ENCODE results near the gene MPIG6B. TPM values are rescaled to one million over a fixed set of nuclear protein-coding genes. Genes with fewer than 3 reads are reported as not detected.

MPIG6B gene
- total RNA-seq, 2 experiments from 2014 or later: not detected

DNA sequence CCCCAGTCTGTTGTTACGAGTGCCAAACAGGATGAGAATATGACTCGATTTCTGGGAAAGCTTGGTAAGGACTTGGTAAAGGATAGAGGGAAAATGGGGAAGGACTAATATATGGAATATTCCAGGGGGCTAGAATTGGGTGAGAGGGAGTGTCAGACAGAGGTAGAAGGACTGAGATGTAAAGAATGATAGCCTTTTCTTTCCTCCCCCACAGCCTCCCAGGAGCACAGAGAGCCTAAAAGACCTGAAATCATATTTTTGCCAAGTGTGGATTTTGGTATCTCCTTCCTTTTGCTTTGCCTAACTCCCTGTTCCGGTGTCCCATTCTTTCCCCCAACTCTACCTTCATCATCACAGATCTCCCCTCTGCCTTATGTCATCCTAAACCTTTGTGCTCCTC, 19.7 kb downstream of the MPIG6B start:
- Mint-ChIP-seq H3K4me3 (no peak overlapping the region), H3K36me3 (peaks cover 54% of the 10 kb centered on the region), H3K27me3 (no peaks in the 10 kb centered on the region), H3K9me3 (no peaks in the 10 kb centered on the region), H3K27ac (no peak overlapping the region), H3K4me1 (ENCODE audit: low read depth) (peaks cover 34% of the 10 kb centered on the region)
- DNase-seq: no peak
- POLR2A ChIA-PET: no interaction called here
- CTCF ChIA-PET: interaction anchor here (1.0 kb wide), 1 partner anchor 27 kb away, joined by 3 read pairs; no protein-coding TSS in a partner anchor
- intact Hi-C loops (cut with micrococcal nuclease): no loop called here

GRCh38 chr6:31744422-31744821, 21.2 kb downstream of the MPIG6B start:
- Mint-ChIP-seq H3K9me3 (no peaks in the 10 kb centered on the region), H3K4me3 (no peak overlapping the region), H3K27me3 (no peaks in the 10 kb centered on the region), H3K27ac (no peak overlapping the region), H3K4me1 (ENCODE audit: low read depth) (peaks cover 18% of the 10 kb centered on the region), H3K36me3 (peaks cover 61% of the 10 kb centered on the region)
- no peak for DNase-seq
- POLR2A ChIA-PET: no interaction called here
- CTCF ChIA-PET: interaction anchor here (1.6 kb wide), 1 partner anchor 25 kb away, joined by 5 read pairs; no protein-coding TSS in a partner anchor
- intact Hi-C loops (cut with micrococcal nuclease): no loop called here

GRCh38 chr6:31749301-31750036, 26.3 kb downstream of the MPIG6B start:
- ChIA-PET CTCF (interaction anchor here (1.7 kb wide), 1 partner anchor 20 kb away, joined by 6 read pairs; no protein-coding TSS in a partner anchor), POLR2A (interaction anchor here (1.5 to 1.7 kb wide), 2 partner anchors 9 to 11 kb away, joined by 4 read pairs; partner anchors contain the start of gene MSH5)

GRCh38 chr6:31750411-31751022, 27.3 kb downstream of the MPIG6B start:
- Mint-ChIP-seq H3K9me3 (no peaks in the 10 kb centered on the region), H3K4me3 (no peak overlapping the region), H3K36me3 (peaks cover 29% of the 10 kb centered on the region), H3K4me1 (ENCODE audit: low read depth) (no peaks in the 10 kb centered on the region), H3K27me3 (no peaks in the 10 kb centered on the region), H3K27ac (no peak overlapping the region)
- no peak for DNase-seq
- CTCF ChIA-PET: interaction anchor here (1.7 kb wide), 1 partner anchor 19 kb away, joined by 6 read pairs; no protein-coding TSS in a partner anchor
- POLR2A ChIA-PET: interaction anchor here (1.7 kb wide), 1 partner anchor 10 kb away, joined by 4 read pairs; the partner anchor contains the start of gene MSH5
- intact Hi-C loops (cut with micrococcal nuclease): no loop called here

More at GRCh38 chr6:31749301-31750036, 26.3 kb downstream of the MPIG6B start:
- peaks cover 35% of the 10 kb centered on the region for H3K36me3 Mint-ChIP-seq
- no peak for DNase-seq
- no peak overlapping the region for H3K4me3 Mint-ChIP-seq
- intact Hi-C loops (cut with micrococcal nuclease): no loop called here
- no peaks in the 10 kb centered on the region for H3K9me3 Mint-ChIP-seq
- H3K27ac Mint-ChIP-seq: no peak overlapping the region
- no peaks in the 10 kb centered on the region for H3K27me3 Mint-ChIP-seq
- no peaks in the 10 kb centered on the region for H3K4me1 Mint-ChIP-seq (ENCODE audit: low read depth)

- Mint-ChIP-seq H3K27ac (no peak overlapping the region), H3K9me3 (no peaks in the 10 kb centered on the region), H3K36me3 (peaks cover 19% of the 10 kb centered on the region), H3K4me3 (no peak overlapping the region), H3K4me1 (ENCODE audit: low read depth) (no peaks in the 10 kb centered on the region), H3K27me3 (no peaks in the 10 kb centered on the region)
- DNase-seq: no peak
- CTCF ChIA-PET: interaction anchor here (1.0 to 1.2 kb wide), 2 partner anchors 17 to 73 kb away, joined by 5 read pairs; partner anchors contain the start of gene LY6G5C
- intact Hi-C loops (cut with micrococcal nuclease): no loop called here
- POLR2A ChIA-PET: interaction anchor here (2.3 kb wide), 1 partner anchor 12 kb away, joined by 7 read pairs; the partner anchor contains the start of gene MSH5
These were observed 29.7 kb downstream of the MPIG6B start for GRCh38 chr6:31752739-31753319.

DNA sequence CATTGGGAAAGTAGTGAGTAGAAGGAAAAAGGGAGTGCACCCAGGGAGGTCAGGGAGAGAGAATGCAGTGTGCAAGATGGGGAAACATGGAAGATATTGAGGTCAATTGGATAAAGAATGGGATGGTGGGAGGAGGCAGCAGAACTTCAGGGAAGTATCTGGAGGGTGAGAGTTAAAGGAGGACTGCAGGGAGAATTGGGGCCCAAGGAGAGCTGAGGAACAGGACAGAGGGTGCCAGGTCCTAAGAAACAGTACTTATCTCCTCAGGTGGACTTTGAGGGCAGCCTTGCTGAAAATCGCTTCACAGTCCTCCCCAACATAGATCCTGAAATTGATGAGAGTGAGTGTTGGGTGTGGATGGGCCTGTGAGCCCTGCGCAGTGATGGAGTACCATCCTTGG, 35.1 kb downstream of the MPIG6B start:
- H3K4me1 Mint-ChIP-seq (ENCODE audit: low read depth): no peaks in the 10 kb centered on the region
- peaks cover 50% of the 10 kb centered on the region for H3K36me3 Mint-ChIP-seq
- no peak overlapping the region for H3K4me3 Mint-ChIP-seq
- H3K27ac Mint-ChIP-seq: no peak overlapping the region
- ChIA-PET POLR2A (interaction anchor here (0.6 to 0.9 kb wide), 2 partner anchors 18 to 92 kb away, joined by 3 read pairs; partner anchors contain the start of gene MSH5), CTCF (interaction anchor here (1.0 to 2.2 kb wide), 2 partner anchors 12 to 15 kb away, joined by 3 to 13 read pairs; no protein-coding TSS in a partner anchor)
- intact Hi-C loops (cut with micrococcal nuclease): no loop called here
- H3K9me3 Mint-ChIP-seq: no peaks in the 10 kb centered on the region
- H3K27me3 Mint-ChIP-seq: no peaks in the 10 kb centered on the region
- no peak for DNase-seq

- DNase-seq: no peak
- H3K36me3 Mint-ChIP-seq: peaks cover 54% of the 10 kb centered on the region
- ChIA-PET CTCF (interaction anchor here (1.2 kb wide), 1 partner anchor 9 kb away, joined by 4 read pairs; no protein-coding TSS in a partner anchor), POLR2A (no interaction called here)
- no peaks in the 10 kb centered on the region for H3K27me3 Mint-ChIP-seq
- H3K9me3 Mint-ChIP-seq: no peaks in the 10 kb centered on the region
- no peak overlapping the region for H3K4me3 Mint-ChIP-seq
- H3K4me1 Mint-ChIP-seq (ENCODE audit: low read depth): no peaks in the 10 kb centered on the region
- no peak overlapping the region for H3K27ac Mint-ChIP-seq
- intact Hi-C loops (cut with micrococcal nuclease): no loop called here
These were observed 37.6 kb downstream of the MPIG6B start for GRCh38 chr6:31760790-31761189.

DNA sequence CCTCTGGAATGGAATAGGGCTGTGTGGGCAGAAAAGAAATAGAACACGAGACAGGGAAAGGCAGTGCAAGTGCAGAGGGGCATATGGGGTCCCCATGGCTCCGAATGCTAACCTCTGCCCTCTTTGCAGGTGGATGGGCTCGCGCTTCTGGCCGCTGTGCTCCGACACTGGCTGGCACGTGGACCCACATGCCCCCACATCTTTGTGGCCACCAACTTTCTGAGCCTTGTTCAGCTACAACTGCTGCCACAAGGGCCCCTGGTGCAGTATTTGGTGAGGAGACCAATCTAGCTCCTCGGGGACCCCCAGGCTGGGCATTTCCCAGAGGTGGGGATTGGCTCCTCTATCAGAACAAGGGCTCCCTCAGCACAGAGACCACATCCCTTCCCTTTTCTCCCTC, 38.2 kb downstream of the MPIG6B start:
- CTCF ChIA-PET: interaction anchor here (1.2 kb wide), 1 partner anchor 8 kb away, joined by 4 read pairs; no protein-coding TSS in a partner anchor
- H3K4me1 Mint-ChIP-seq (ENCODE audit: low read depth): no peaks in the 10 kb centered on the region
- intact Hi-C loops (cut with micrococcal nuclease): no loop called here
- H3K9me3 Mint-ChIP-seq: no peaks in the 10 kb centered on the region
- H3K27me3 Mint-ChIP-seq: no peaks in the 10 kb centered on the region
- no peak for DNase-seq
- H3K4me3 Mint-ChIP-seq: no peak overlapping the region
- POLR2A ChIA-PET: no interaction called here
- peaks cover 54% of the 10 kb centered on the region for H3K36me3 Mint-ChIP-seq
- no peak overlapping the region for H3K27ac Mint-ChIP-seq

- no peaks in the 10 kb centered on the region for H3K27me3 Mint-ChIP-seq
- DNase-seq: no peak
- no peaks in the 10 kb centered on the region for H3K4me1 Mint-ChIP-seq (ENCODE audit: low read depth)
- ChIA-PET CTCF (interaction anchor here (0.6 kb wide), 1 partner anchor 26 kb away, joined by 3 read pairs; no protein-coding TSS in a partner anchor), POLR2A (no interaction called here)
- no peak within 1 kb of the TSS for H3K4me3 Mint-ChIP-seq
- H3K36me3 Mint-ChIP-seq: peaks cover 53% of the 10 kb centered on the region
- intact Hi-C loops (cut with micrococcal nuclease): no loop called here
- no peaks in the 10 kb centered on the region for H3K9me3 Mint-ChIP-seq
- no peak within 1 kb of the TSS for H3K27ac Mint-ChIP-seq
These were observed 39.2 kb downstream of the MPIG6B start, which contains the start of gene SAPCD1 for GRCh38 chr6:31762356-31762755. Gene SAPCD1, plus strand, starts transcription at chr6:31762656. Its CDS starts 399 bp downstream, at chr6:31763055.

GRCh38 chr6:31762878-31763618, 39.9 kb downstream of the MPIG6B start:
- Mint-ChIP-seq H3K27ac (no peak overlapping the region), H3K36me3 (peaks cover 51% of the 10 kb centered on the region), H3K27me3 (no peaks in the 10 kb centered on the region), H3K4me3 (no peak overlapping the region), H3K4me1 (ENCODE audit: low read depth) (no peaks in the 10 kb centered on the region), H3K9me3 (no peaks in the 10 kb centered on the region)
- intact Hi-C loops (cut with micrococcal nuclease): no loop called here
- POLR2A ChIA-PET: no interaction called here
- CTCF ChIA-PET: interaction anchor here (0.6 kb wide), 1 partner anchor 25 kb away, joined by 3 read pairs; no protein-coding TSS in a partner anchor
- DNase-seq: no peak

DNA sequence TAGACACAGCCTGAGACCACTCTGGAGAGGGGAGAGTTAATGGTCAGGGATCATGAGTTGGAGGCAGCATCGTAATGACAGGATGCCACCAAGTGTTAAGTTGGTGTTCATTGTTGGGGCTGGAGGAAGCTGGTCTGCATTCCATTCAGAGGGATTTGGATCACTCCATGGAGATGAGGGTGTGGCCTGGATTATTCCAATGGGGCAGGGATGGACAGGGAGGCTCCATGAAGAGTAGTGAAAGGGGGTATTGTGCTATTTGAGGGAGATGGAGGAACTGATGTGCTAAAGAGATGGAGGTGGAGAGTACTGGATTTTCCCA, 40.4 kb downstream of the MPIG6B start:
- H3K4me1 Mint-ChIP-seq (ENCODE audit: low read depth): no peaks in the 10 kb centered on the region
- peaks cover 47% of the 10 kb centered on the region for H3K36me3 Mint-ChIP-seq
- H3K4me3 Mint-ChIP-seq: no peak overlapping the region
- no peaks in the 10 kb centered on the region for H3K27me3 Mint-ChIP-seq
- DNase-seq: no peak
- no peaks in the 10 kb centered on the region for H3K9me3 Mint-ChIP-seq
- intact Hi-C loops (cut with micrococcal nuclease): no loop called here
- CTCF ChIA-PET: no interaction called here
- POLR2A ChIA-PET: no interaction called here
- H3K27ac Mint-ChIP-seq: no peak overlapping the region
